ENCODE measurements around the gene ACTL6A. TPM values are rescaled to one million over a fixed set of nuclear protein-coding genes. Genes with fewer than 3 reads are reported as not detected.

Gene ACTL6A
- polyA plus RNA-seq, 10 donors = 35.2 to 61.4 (median 43.6) TPM

DNA sequence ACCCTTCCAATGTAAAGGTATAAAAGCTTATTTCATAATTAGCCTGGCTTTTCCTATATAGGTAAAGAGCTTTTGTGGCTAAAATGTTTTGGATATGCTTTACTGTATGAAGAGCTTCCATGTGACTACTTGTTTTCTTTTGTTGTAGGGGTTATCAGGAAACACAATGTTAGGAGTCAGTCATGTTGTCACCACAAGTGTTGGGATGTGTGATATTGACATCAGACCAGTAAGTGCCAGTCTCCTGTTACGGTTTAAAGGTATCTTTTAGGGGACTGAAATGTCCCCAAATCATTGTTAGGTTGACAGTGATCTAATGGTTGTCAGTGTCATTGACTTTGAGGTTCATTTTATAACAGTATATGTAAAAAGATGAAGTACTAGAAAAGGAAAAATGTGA, 18.3 kb downstream of the ACTL6A start:
- no peak for DNase-seq

GRCh38 chr3:179589143-179589542, 26.4 kb downstream of the ACTL6A start:
- DNase-seq = peak in 1 of 3 donors; percentile 6

GRCh38 chr3:179590669-179591068, 27.9 kb downstream of the ACTL6A start:
- peak in 1 of 3 donors; percentile 34 for DNase-seq

DNA sequence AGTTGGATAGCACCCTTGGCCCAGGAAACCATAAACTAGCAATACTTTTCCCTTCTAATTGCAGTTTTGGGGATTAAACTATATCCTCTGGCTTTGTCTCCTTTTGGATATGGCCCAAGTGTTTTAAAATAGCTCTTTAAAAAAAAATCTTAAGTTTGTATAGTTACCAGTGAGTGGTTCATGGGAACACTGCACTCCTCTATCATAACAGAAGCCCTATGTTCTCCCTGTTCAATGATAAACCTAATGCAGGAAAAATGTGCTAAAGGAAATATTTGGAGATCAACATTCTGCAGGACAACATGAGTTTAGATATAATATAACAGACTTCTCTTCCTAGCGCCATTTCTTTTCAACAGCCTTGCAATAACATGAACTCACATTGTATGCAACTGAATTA, 28.6 kb downstream of the ACTL6A start:
- peak in 1 of 3 donors; percentile 46 for DNase-seq

GRCh38 chr3:179599531-179599930, 36.8 kb downstream of the ACTL6A start:
- no peak for DNase-seq

- DNase-seq = no peak
Observed at GRCh38 chr3:179603321-179603720, 40.6 kb downstream of the ACTL6A start.

GRCh38 chr3:179603831-179604230, 41.1 kb downstream of the ACTL6A start:
- DNase-seq = no peak

GRCh38 chr3:179604321-179605078, 41.8 kb downstream of the ACTL6A start, which contains the start of the genes MRPL47 and NDUFB5:
MRPL47 (minus strand) TSS chr3:179604638; CDS start chr3:179604624, 14 bp downstream.
NDUFB5 (plus strand) TSS chr3:179604794; CDS start chr3:179604816, 22 bp downstream.
- peak; percentile 98 to 99 (median 99) for DNase-seq

DNA sequence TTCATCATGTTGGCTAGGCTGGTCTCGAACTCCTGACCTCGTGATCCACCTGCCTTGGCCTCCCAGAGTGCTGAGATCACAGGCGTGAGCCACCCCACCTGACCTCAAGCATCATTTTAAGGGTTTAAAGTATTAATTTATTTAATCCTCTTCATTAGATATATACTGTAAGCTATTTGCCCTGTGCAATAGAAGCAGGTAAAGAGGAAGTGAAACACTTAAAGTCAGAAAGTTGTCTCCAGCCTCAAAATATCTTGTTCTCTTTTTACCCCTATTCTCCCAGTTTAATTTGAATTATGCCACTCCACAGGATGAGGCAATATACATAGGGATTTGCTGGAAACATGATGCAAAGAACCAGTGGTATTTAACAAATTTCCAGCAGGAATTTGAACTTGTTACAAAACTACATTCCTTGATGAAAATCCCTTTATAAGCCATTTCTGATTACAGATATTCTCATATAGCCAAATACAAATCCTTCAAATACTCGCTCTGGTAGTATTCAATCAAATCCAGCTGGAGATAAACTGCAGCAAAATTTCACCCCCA, 43.9 kb downstream of the ACTL6A start:
- DNase-seq = no peak

DNA sequence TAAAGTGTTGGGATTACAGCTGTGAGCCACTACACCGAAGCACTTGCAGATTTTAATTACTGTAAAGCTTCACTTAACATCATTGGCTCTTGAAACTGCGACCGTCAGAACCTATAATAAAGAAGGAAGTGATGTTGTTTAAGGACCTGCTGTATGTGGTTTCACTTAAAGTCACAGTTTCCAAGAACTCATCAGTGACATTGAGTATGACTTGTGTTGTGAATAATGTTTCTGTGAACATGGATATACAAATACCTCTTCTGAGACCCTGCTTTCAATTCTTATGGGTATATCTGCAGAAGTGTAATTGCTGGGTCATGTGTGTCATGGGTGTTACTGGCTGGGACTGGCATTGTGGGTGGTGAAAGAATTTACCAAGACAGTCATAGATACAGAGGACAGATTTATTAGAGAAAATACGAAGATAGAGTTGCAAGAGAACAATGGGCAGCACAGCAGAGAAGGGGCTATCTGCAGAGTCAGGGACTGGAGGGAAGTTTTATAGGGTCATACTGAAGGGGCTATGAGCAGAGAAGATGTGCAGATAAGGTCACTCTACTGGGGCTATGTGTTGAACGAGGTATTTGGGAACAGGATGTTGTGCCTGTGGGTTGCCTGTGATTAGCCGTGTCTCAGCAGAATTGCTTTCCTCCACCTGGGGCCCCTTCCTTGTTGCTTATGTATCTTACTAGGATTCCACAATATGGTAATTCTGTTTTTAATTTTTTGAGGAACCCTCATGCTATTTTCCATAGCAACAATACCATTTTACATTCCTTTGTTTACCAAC, 46.4 kb downstream of the ACTL6A start:
- peak in 2 of 3 donors; percentile 3 to 6 for DNase-seq

DNA sequence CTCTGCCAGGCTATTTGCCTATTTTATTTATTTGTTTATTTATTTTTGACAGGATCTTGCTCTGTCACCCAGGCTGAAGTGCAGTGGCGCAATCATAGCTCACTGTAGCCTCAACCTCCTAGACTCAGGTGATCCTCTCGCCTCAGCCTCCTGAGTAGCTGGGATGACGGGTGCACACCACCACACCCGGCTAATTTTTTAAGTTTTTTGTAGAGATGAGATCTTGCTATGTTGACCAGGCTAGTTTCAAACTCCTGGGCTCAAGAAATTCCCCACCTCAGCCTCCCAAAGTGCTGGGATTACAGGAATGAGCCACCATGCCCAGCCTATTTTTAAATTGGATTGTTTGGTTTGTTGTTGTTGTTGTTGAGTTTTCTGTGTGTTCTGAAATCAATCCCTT, 47.3 kb downstream of the ACTL6A start:
- DNase-seq = no peak

- DNase-seq = peak in 1 of 3 donors; percentile 28
Observed at GRCh38 chr3:179613807-179614206, 51.1 kb downstream of the ACTL6A start.

GRCh38 chr3:179615458-179616173, 52.9 kb downstream of the ACTL6A start:
- DNase-seq = no peak

DNA sequence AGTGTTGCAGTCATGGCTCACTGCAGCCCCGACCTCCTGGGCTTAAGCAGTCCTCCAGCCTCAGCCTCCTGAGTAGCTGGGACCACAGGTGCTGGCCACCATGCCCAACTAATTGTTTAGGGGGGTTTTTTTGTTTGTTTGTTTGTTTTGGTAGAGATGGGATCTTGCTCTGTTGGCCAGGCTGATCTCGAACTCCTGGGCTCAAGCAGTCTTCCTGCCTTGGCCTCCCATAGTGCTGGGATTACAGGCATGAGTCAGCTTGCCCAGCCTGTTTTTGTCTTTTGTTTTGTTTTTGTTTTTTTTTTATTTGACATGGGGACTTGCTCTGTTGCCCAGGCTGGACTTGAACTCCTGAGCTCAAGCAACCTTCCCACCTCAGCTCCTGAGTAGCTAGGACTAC, 59.3 kb downstream of the ACTL6A start:
- DNase-seq = no peak

DNA sequence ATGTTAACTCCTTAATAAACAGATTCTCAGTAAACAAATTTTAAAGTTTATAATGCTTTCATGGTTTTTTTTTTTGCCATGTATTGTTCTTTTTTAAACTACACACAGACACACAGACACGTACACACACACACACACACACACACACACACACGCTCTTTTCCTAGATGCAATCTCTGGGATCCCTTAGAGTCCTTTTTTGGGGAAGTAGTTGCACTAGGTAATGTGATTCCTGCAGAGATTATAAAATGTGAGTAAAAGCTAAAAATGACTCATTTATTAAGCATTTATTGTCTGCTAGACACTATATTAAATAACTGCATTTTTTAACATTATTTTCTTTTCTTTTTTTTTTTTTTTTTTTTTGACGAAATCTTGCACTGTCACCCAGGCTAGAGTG, 61.7 kb downstream of the ACTL6A start:
- DNase-seq = peak in 1 of 3 donors; percentile 13

- no peak for DNase-seq
Observed at GRCh38 chr3:179630753-179631451, 68.2 kb downstream of the ACTL6A start.

Other genes starting within 250 kb of the ACTL6A start
- gene ZNF639, start 239.9 kb upstream of the ACTL6A start, polyA plus RNA-seq (ENCODE audit: insufficient read length in 10 of 10) = 10 to 100 TPM; 33.1 to 45.9 (median 39.2) TPM
- gene MFN1, start 215.2 kb upstream of the ACTL6A start, polyA plus RNA-seq (ENCODE audit: insufficient read length in 10 of 10) = 10 to 100 TPM; 35.9 to 63.6 (median 42.0) TPM
- 10 to 100 TPM; 30.9 to 43.8 (median 35.4) TPM for gene GNB4, start 111.5 kb upstream of the ACTL6A start, polyA plus RNA-seq (ENCODE audit: insufficient read length in 10 of 10)
- gene MRPL47, start 41.7 kb downstream of the ACTL6A start, polyA plus RNA-seq (ENCODE audit: insufficient read length in 10 of 10) = 10 to 100 TPM; 39.6 to 46.2 (median 45.2) TPM
- 100 to 1,000 TPM; 170 to 234 (median 201) TPM for gene NDUFB5, start 41.9 kb downstream of the ACTL6A start, polyA plus RNA-seq (ENCODE audit: insufficient read length in 10 of 10)
- 10 to 100 TPM; 28.3 to 56.1 (median 43.1) TPM for gene USP13, start 90.1 kb downstream of the ACTL6A start, polyA plus RNA-seq (ENCODE audit: insufficient read length in 10 of 10)